HepG2 (cell line): ENCODE results near the gene DLX1. TPM values are rescaled to one million over a fixed set of nuclear protein-coding genes. Genes with fewer than 3 reads are reported as not detected.

Experiments
- ATF7-NPFF ChIP-seq: sonication (generic); formaldehyde crosslinking; IDR thresholded peaks from 2 replicates; pipeline ENCODE4 v1.8.1; 2023; ENCODE audit warnings: mild to moderate bottlenecking, low read depth, missing genetic modification reagents, moderate library complexity
- CEBPZ ChIP-seq: IDR thresholded peaks from 2 replicates; pipeline ENCODE4 v1.6.1; 2012; ENCODE audit warnings: low read length, improper control_type of control experiment
- GZF1 ChIP-seq: sonication (generic); formaldehyde crosslinking; IDR thresholded peaks from 2 replicates; pipeline ENCODE4 v1.5.1; 2020; ENCODE audit warnings: mild to moderate bottlenecking, missing genetic modification reagents
- HDAC1 ChIP-seq: sonication (generic); formaldehyde crosslinking; IDR thresholded peaks from 2 replicates; pipeline ENCODE4 v1.5.1; 2020; ENCODE audit warnings: mild to moderate bottlenecking, missing genetic modification reagents
- HDAC6 ChIP-seq: fragments of 200-600 bp; sonication (generic); IDR thresholded peaks from 2 replicates; pipeline ENCODE4 v1.7.0; 2017; ENCODE audit warnings: mild to moderate bottlenecking, antibody characterized with exemption, low read length, low read depth
- HNRNPH1 ChIP-seq: fragments of 200-400 bp; formaldehyde crosslinking; optimal IDR thresholded peaks from 2 replicates; pipeline ENCODE3; 2017; ENCODE audit warnings: mild to moderate bottlenecking, low read depth, low read length
- IRF2 ChIP-seq: IDR thresholded peaks from 2 replicates; pipeline ENCODE4 v1.6.1; 2018; ENCODE audit warnings: missing genetic modification reagents, missing compliant biosample characterization
- IRX3 ChIP-seq: sonication (generic); formaldehyde crosslinking; IDR thresholded peaks from 2 replicates; pipeline ENCODE4 v1.8.1; 2023; ENCODE audit warnings: mild to moderate bottlenecking, low read depth, missing genetic modification reagents, borderline replicate concordance
- JUN ChIP-seq: sonication (generic); formaldehyde crosslinking; IDR thresholded peaks from 2 replicates; pipeline ENCODE4 v1.4.0; 2020; ENCODE audit warnings: mild to moderate bottlenecking, missing genetic modification reagents
- SMAD3 ChIP-seq: sonication (generic); formaldehyde crosslinking; IDR thresholded peaks from 2 replicates; pipeline ENCODE4 v1.4.0; 2020; ENCODE audit warnings: missing genetic modification reagents
- STAT6 ChIP-seq: sonication (generic); formaldehyde crosslinking; IDR thresholded peaks from 2 replicates; pipeline ENCODE4 v1.4.0; 2020; ENCODE audit warnings: missing genetic modification reagents, mild to moderate bottlenecking, borderline replicate concordance
- TRIM24 ChIP-seq: sonication (generic); formaldehyde crosslinking; IDR thresholded peaks from 2 replicates; pipeline ENCODE4 v1.8.0; 2022; ENCODE audit warnings: mild to moderate bottlenecking, missing genetic modification reagents
- ZNF10 ChIP-seq: sonication (generic); formaldehyde crosslinking; IDR thresholded peaks from 2 replicates; pipeline ENCODE4 v1.4.0; 2020; ENCODE audit warnings: mild to moderate bottlenecking, low read depth, missing genetic modification reagents, borderline replicate concordance
- ZNF639 ChIP-seq: conservative IDR thresholded peaks from 2 replicates; pipeline ENCODE4 v1.6.1; 2018; ENCODE audit warnings: missing genetic modification reagents
- ZNF687 ChIP-seq: sonication (generic); formaldehyde crosslinking; IDR thresholded peaks from 2 replicates; pipeline ENCODE4 v1.5.1; 2020; ENCODE audit warnings: mild to moderate bottlenecking, missing genetic modification reagents, moderate library complexity
- ZNF740 ChIP-seq: sonication (generic); formaldehyde crosslinking; IDR thresholded peaks from 2 replicates; pipeline ENCODE4 v1.4.0; 2020; ENCODE audit warnings: missing genetic modification reagents
- ZNF879 ChIP-seq: sonication (generic); formaldehyde crosslinking; IDR thresholded peaks from 2 replicates; pipeline ENCODE4 v1.8.1; 2023; ENCODE audit warnings: missing genetic modification reagents
- polyA plus RNA-seq, 8 experiments: library from polyadenylated mRNA; depleted of rRNA in 3 of 8; stranded (reverse) in 7 of 8; unstranded in 1 of 8; fragments of >200 nt; fragmentation: Illumina TruSeq in 4 of 8; extraction: Trizol in 4 of 8; gene quantifications; 2 replicates each; pipeline versions ENCODE4 v1.2.1 to v1.2.3, GENCODE V29; 2011 to 2016; ENCODE audit warnings: low read depth in 4 of 8, missing spikeins in 1 of 8, mixed read lengths in 1 of 8; ENCODE audit not compliant: insufficient read depth in 1 of 8
- total RNA-seq, 5 experiments: library from RNA; depleted of rRNA; stranded (reverse); fragments of >200 nt; fragmentation: Illumina TruSeq; extraction: Trizol; gene quantifications; 2 replicates each; pipeline ENCODE4 v1.2.3, GENCODE V29; 2016; ENCODE audit warnings: low read depth in 1 of 5

Gene DLX1
- total and polyA plus RNA-seq, 2 of the 13 experiments (the other 11 are each of a cell fraction or from before 2014, with no cell fraction given) = 0.18 to 0.86 TPM

- TF ChIP-seq ZNF639 (CRISPR knock-in tag) = no peak
- no peak; the same call in 1 of the 2 replicates for TF ChIP-seq HDAC6
- no peak for TF ChIP-seq TRIM24
- no peak for TF ChIP-seq IRF2
- peak; percentile 68 for TF ChIP-seq ZNF687
- 0 out of 2 replicates have a peak, but pooled peaks have one; percentile 3 for TF ChIP-seq GZF1 (CRISPR knock-in tag)
- TF ChIP-seq CEBPZ = no peak
- TF ChIP-seq ATF7-NPFF (CRISPR knock-in tag) = no peak
- peak; percentile 47 for TF ChIP-seq HDAC1 (CRISPR knock-in tag)
- TF ChIP-seq HNRNPH1 = no peak
- no peak for TF ChIP-seq STAT6 (CRISPR knock-in tag)
- TF ChIP-seq ZNF740 (CRISPR knock-in tag) = peak; percentile 68; the same call in 1 of the 2 replicates
- TF ChIP-seq SMAD3 (CRISPR knock-in tag) = no peak
- TF ChIP-seq IRX3 (CRISPR knock-in tag) = no peak
- 0 out of 2 replicates have a peak, but pooled peaks have one; percentile 8 for TF ChIP-seq ZNF10 (CRISPR knock-in tag)
- TF ChIP-seq ZNF879 (CRISPR knock-in tag) = no peak
- TF ChIP-seq JUN = no peak
These were observed 10.0 kb downstream of the DLX1 start (continued) for GRCh38 chr2:172095146-172095904.
